Stomach (tissue), 9 donors: Measurements from ENCODE around the gene NISCH. TPM values are rescaled to one million over a fixed set of nuclear protein-coding genes. Genes with fewer than 3 reads are reported as not detected.

Experiments
- DNase-seq, 2 donors: peaks; one replicate each; pipeline versions ENCODE4 v3.0.0 to v3.0.0-alpha.2; 2013 to 2019
- H3K27ac ChIP-seq, 5 donors: fragments of 200-600 bp in 4 of 5; sonication (generic) in 4 of 5; one replicate each; pipeline ENCODE4 v1.5.1; 2013 to 2019; ENCODE audit warnings: mild to moderate bottlenecking in 1 of 5, moderate library complexity in 1 of 5
- H3K27me3 ChIP-seq, 3 donors: fragments of 200-600 bp; sonication (generic); one replicate each; pipeline ENCODE4 v1.5.1; 2017 to 2019; ENCODE audit warnings: mixed run types in 1 of 3
- H3K36me3 ChIP-seq, 4 donors: fragments of 200-600 bp; sonication (generic); 1 replicate in 3 of 4; 2 replicates in 1 of 4; pipeline ENCODE4 v1.5.1; 2016 to 2019
- H3K4me1 ChIP-seq, 4 donors: fragments of 200-600 bp; sonication (generic); one replicate each; pipeline ENCODE4 v1.5.1; 2016 to 2019
- H3K4me3 ChIP-seq, 4 donors: fragments of 200-600 bp; sonication (generic) in 3 of 4; one replicate each; pipeline ENCODE4 v1.5.1; 2016 to 2019; ENCODE audit warnings: mild to moderate bottlenecking in 1 of 4
- H3K9me3 ChIP-seq, 4 donors: fragments of 200-600 bp; sonication (generic); one replicate each; pipeline ENCODE4 v1.5.1; 2016 to 2019
- EP300 ChIP-seq: sonication (generic); formaldehyde crosslinking; IDR thresholded peaks from one replicate; pipeline ENCODE4 v1.6.1; 2017; ENCODE audit warnings: antibody characterized with exemption
- POLR2A ChIP-seq, 4 donors: fragments of 450-650 bp; IDR thresholded peaks; one replicate each; pipeline ENCODE4 v1.6.1; 2016; ENCODE audit warnings: antibody characterized with exemption in 4 of 4, control low read depth in 2 of 4, mild to moderate bottlenecking in 1 of 4, moderate library complexity in 1 of 4
- POLR2AphosphoS5 ChIP-seq, 3 donors: sonication (generic); formaldehyde crosslinking; IDR thresholded peaks; one replicate each; pipeline ENCODE4 v1.6.1; 2016; ENCODE audit warnings: antibody characterized with exemption in 3 of 3
- WGBS, 5 donors: extraction: QIAGEN DNeasy Blood & Tissue Kit in 3 of 5; methylation state at CpG; one replicate each; pipeline versions ENCODE4 v1.1.5 to v1.1.7; 2013 to 2018; 5-methylcytosine and 5-hydroxymethylcytosine counted together
- intact Hi-C: fragments of 100-400 bp; cut with DNase I; formaldehyde crosslinking; loops from one replicate; pipeline ENCODE4 v1.15.1; 2023; ENCODE audit warnings: low total_unique reads
- polyA plus RNA-seq, 3 donors: library from polyadenylated mRNA; stranded (reverse); fragments of 200-250 nt; gene quantifications; one replicate each; pipeline ENCODE4 v1.2.3, GENCODE V29; 2013
- total RNA-seq, 5 donors: library from RNA; depleted of rRNA; stranded (reverse); fragments of >200 nt; gene quantifications; one replicate each; pipeline versions ENCODE4 v1.1.0 to v1.2.3, GENCODE V29; 2014 to 2016
- TF ChIP-seq, protein P1 (sequence below), 7 experiments: fragments of 450-650 bp in 4 of 7; fragments of 200-600 bp in 3 of 7; sonication (generic) in 3 of 7; IDR thresholded peaks; one replicate each; pipeline ENCODE4 v1.5.1; 2016 to 2019; ENCODE audit warnings: antibody characterized with exemption in 7 of 7, control low read depth in 2 of 7, mild to moderate bottlenecking in 1 of 7
- donor health status: healthy with polysubstance abuse.
- donor health status: Bipolar disorder and iron deficiency.
- donor health status: healthy.

The NISCH gene
- total and polyA plus RNA-seq, 8 donors, result 18.3 to 456 (median 69.9) TPM

DNA sequence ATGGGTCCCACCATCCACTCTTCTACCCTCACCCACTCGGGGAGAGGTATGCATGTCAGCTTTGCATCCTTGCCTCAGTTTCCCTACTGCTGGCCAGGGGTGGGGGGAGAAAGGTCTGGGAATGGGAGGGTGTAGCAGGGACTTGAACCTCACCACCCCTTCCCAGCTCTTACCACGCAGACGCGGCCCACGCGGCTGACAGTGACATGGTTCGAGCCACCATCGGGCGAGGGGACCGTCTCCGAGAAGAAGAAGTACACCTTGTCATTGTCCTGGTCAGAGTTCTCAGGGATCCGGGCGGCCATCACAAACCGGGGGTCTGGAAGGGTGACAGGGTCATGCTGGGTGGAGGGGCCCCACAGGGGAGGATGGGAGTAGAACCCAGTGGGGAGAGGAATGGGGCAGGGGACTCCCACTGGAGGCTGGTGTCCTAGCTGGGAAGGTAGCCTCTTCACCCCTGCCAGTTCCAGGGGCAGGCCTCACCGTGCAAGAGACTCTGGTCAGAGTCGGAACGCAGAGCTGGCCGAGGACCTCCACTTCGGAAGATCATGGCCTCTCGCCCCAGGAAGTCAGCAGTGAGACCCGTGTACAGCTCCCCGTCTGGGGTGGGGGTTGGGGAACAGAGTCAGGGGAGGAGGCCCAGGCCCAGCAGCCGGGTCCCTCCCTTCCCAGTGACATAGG is 14.2 kb upstream of the NISCH start:
- H3K9me3 ChIP-seq, result no peaks in the 10 kb centered on the region
- DNase-seq, result peak in 1 of 2 donors; percentile 1
- no peak overlapping the region for H3K27ac ChIP-seq
- WGBS, 5 donors, result 93 to 94% (median 93%) methylated on average over 19 to 23 of the region's 23 CpGs
- H3K27me3 ChIP-seq, result no peaks in the 10 kb centered on the region
- H3K36me3 ChIP-seq, result no peaks in the 10 kb centered on the region
- intact Hi-C loops, result no loop called here
- no peak for TF ChIP-seq POLR2AphosphoS5 (IDR thresholded peaks at IDR 0.05)
- no peak for TF ChIP-seq EP300
- TF ChIP-seq, protein P1, sequence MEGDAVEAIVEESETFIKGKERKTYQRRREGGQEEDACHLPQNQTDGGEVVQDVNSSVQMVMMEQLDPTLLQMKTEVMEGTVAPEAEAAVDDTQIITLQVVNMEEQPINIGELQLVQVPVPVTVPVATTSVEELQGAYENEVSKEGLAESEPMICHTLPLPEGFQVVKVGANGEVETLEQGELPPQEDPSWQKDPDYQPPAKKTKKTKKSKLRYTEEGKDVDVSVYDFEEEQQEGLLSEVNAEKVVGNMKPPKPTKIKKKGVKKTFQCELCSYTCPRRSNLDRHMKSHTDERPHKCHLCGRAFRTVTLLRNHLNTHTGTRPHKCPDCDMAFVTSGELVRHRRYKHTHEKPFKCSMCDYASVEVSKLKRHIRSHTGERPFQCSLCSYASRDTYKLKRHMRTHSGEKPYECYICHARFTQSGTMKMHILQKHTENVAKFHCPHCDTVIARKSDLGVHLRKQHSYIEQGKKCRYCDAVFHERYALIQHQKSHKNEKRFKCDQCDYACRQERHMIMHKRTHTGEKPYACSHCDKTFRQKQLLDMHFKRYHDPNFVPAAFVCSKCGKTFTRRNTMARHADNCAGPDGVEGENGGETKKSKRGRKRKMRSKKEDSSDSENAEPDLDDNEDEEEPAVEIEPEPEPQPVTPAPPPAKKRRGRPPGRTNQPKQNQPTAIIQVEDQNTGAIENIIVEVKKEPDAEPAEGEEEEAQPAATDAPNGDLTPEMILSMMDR (IDR thresholded peaks at IDR 0.05), result no peak
- no peak for TF ChIP-seq POLR2A (IDR thresholded peaks at IDR 0.05)
- H3K4me1 ChIP-seq, result peaks cover 0 to 32% (median 18%) of the 10 kb centered on the region in 4 donors
- H3K4me3 ChIP-seq, result no peak overlapping the region

DNA sequence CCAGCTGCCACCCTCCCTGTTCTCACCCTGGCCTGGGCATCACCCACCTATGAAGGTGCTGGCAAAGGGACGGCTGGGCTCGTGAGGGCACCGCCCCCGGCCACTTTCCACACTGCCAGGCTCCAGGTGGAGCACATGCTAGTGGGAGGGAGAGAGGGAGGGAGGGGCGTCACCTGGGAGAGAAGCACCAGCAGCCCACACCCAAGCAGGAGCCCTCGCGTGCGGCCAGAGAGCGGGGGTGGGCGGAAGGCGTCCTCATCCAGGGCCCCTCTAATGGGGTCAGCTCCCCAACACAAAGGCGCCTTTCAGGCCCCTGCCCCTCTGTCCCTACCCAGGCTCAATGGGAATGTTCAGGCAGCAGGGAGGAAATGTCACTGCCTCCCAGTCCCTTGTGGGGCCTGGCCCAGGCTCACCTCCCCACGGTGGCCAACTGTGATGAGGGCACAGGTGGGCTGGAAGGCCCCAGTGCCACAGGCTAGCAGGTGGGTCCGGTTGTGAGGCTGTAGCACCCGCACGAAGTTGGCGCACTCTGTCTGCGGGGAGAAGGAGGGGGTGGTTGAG is 13.6 kb upstream of the NISCH start:
- 82 to 87% (median 83%) methylated on average over 12 to 18 of the region's 18 CpGs for WGBS, 5 donors
- H3K36me3 ChIP-seq, result no peaks in the 10 kb centered on the region
- peaks cover 0 to 31% (median 21%) of the 10 kb centered on the region in 4 donors for H3K4me1 ChIP-seq
- DNase-seq, result peak in 1 of 2 donors; percentile 29
- H3K27me3 ChIP-seq, result no peaks in the 10 kb centered on the region
- TF ChIP-seq POLR2A (IDR thresholded peaks at IDR 0.05) (no peak), POLR2AphosphoS5 (IDR thresholded peaks at IDR 0.05) (no peak), EP300 (no peak)
- TF ChIP-seq, protein P1 (IDR thresholded peaks at IDR 0.05), result no peak
- intact Hi-C loops, result no loop called here
- H3K27ac ChIP-seq, result no peak overlapping the region
- no peaks in the 10 kb centered on the region for H3K9me3 ChIP-seq
- no peak overlapping the region for H3K4me3 ChIP-seq

DNA sequence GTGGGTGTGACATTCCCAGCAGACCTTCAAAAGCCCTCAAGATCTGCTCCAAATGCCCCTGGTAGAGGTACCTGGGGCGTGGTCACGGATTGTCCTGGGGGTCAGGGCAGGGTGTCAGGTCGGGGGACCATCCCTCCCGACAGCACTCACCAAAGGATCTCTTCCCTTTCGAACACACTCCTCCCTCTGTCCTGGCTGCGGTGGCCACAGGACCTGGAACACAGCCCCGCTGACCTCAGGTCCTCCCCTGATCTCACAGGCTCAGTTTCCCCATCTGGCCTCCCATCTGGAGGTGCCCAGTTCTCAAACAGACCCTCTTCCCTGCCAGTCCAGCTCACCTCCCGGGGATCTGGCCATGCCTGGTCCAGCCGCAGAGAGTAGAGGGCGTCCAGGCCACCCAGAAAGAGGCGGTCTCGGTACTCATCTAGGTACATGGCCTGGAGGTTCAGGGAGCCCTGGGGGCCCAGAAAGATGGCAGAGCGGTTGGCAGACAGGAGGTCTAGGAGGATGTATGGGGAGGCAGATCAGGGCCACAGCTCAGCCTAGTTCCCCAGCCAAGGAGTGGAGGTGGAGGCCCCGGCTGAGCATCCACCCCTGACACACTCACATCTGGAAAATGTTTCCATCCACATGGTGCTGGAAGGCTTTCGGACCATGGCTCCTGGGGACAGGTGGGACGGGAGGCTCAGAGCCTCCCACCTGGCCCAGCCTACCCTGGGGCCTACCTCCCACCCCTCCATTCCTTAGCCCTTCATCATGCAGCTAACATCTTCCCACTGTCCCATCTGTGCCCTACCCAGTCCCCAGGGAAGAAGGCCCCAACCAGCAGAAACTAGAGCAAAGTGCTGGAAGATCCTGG is 12.8 kb upstream of the NISCH start:
- Histone ChIP-seq H3K36me3 (no peaks in the 10 kb centered on the region), H3K27me3 (no peaks in the 10 kb centered on the region), H3K4me3 (peak overlapping the region in 3 of 4 donors; percentile 13 to 33 (median 14)), H3K27ac (no peak overlapping the region), H3K9me3 (no peaks in the 10 kb centered on the region), H3K4me1 (peaks cover 0 to 23% (median 22%) of the 10 kb centered on the region in 4 donors)
- DNase-seq, result peak in 1 of 2 donors; percentile 3
- intact Hi-C loops, result no loop called here
- 85 to 93% (median 92%) methylated on average over 14 to 16 of the region's 16 CpGs for WGBS, 5 donors
- TF ChIP-seq POLR2AphosphoS5 (IDR thresholded peaks at IDR 0.05) (no peak), POLR2A (IDR thresholded peaks at IDR 0.05) (no peak), EP300 (no peak)
- TF ChIP-seq, protein P1 (IDR thresholded peaks at IDR 0.05), result no peak

DNA sequence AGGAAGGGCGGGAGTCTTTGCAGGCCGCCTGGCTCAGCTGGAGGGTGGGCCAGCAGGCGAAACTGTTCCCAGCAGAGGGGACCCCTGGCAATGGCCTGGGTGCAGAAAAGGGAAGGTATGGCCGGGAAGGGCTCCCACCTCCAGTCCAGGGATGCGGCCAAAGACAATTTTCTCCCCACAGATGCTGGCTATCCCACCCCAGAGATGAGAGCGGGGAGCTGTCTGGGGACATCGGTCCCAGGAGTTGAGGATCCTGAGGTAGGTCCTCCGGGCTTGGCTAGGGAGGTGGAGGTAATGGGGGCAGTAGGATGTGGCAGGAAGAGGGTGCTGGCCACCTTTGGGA is 12.2 kb upstream of the NISCH start:
- 85 to 97% (median 94%) methylated on average over 3 to 8 of the region's 8 CpGs for WGBS, 5 donors

More for the DNA sequence above, 12.2 kb upstream of the NISCH start:
- no peaks in the 10 kb centered on the region for H3K36me3 ChIP-seq
- H3K4me3 ChIP-seq, result peak overlapping the region in 3 of 4 donors; percentile 14 to 37 (median 33)
- no peaks in the 10 kb centered on the region for H3K9me3 ChIP-seq
- peaks cover 0 to 18% (median 17%) of the 10 kb centered on the region in 4 donors for H3K4me1 ChIP-seq
- H3K27ac ChIP-seq, result no peak overlapping the region
- TF ChIP-seq POLR2AphosphoS5 (IDR thresholded peaks at IDR 0.05) (no peak), EP300 (no peak), POLR2A (IDR thresholded peaks at IDR 0.05) (no peak)
- TF ChIP-seq, protein P1 (IDR thresholded peaks at IDR 0.05), result no peak
- intact Hi-C loops, result no loop called here
- H3K27me3 ChIP-seq, result no peaks in the 10 kb centered on the region
- DNase-seq, result peak in 1 of 2 donors; percentile 1
